Hepatocyte (in vitro differentiated cells): Measurements from ENCODE around the gene TFR2.

Experiments
- CTCF ChIP-seq: fragments of 200-600 bp; sonication (generic); IDR thresholded peaks from 2 replicates; pipeline ENCODE4 v1.5.1; 2016; ENCODE audit warnings: antibody characterized with exemption, mild to moderate bottlenecking; ENCODE audit not compliant: poor library complexity
- EZH2 ChIP-seq: fragments of 200-600 bp; sonication (generic); IDR thresholded peaks from 2 replicates; pipeline ENCODE4 v1.6.1; 2016; ENCODE audit warnings: antibody characterized with exemption, mild to moderate bottlenecking, borderline replicate concordance

DNA sequence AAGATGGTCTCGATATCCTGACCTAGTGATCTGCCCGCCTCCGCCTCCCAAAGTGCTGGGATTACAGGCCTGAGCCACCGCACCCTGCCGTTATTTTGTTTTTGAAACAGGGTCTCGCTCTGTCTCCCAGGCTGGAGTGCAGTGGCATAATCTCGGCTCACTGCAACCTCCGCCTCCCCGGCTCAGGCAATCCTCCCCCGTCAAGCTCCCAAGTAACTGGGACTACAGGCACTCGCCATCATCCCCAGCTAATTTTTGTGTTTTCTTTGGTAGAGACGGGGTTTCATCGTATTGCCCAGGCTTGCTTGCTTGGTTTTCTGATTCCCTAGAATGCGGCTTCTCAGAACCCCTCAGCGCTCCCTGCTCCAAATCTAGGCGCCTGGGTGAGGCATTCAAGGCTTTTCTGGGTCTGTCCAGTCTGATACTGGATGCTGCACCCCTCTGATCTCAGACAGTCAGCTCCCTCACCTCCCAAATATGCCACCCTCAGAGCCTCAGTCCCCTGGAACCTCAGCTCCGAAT is 1.3 kb downstream of the TFR2 start:
- TF ChIP-seq CTCF (no peak), EZH2 (no peak)
